WTC11 (cell line): ENCODE data around the gene VAV2.

Experiments used
- E2F1 ChIP-seq: sonication (generic); formaldehyde crosslinking; IDR thresholded peaks from 2 replicates; pipeline ENCODE4 v1.8.0; 2022; ENCODE audit warnings: mild to moderate bottlenecking, missing genetic modification reagents
- ESRRA ChIP-seq: sonication (generic); formaldehyde crosslinking; IDR thresholded peaks from 2 replicates; pipeline ENCODE4 v1.8.1; 2022; ENCODE audit warnings: mild to moderate bottlenecking, missing genetic modification reagents, borderline replicate concordance
- MAX ChIP-seq: sonication (generic); formaldehyde crosslinking; IDR thresholded peaks from 2 replicates; pipeline ENCODE4 v1.8.0; 2022; ENCODE audit warnings: mild to moderate bottlenecking, missing genetic modification reagents
- ZMAT4 ChIP-seq: fragments of 250-450 bp; sonication (Bioruptor Pico); IDR thresholded peaks from 2 replicates; pipeline ENCODE4 v1.9.0; 2021; ENCODE audit warnings: mild to moderate bottlenecking
- ZNF121 ChIP-seq: sonication (generic); formaldehyde crosslinking; IDR thresholded peaks from 2 replicates; pipeline ENCODE4 v1.8.0; 2023; ENCODE audit warnings: missing genetic modification reagents
- ZNF232 ChIP-seq: sonication (generic); formaldehyde crosslinking; IDR thresholded peaks from 2 replicates; pipeline ENCODE4 v1.8.0; 2022; ENCODE audit warnings: mild to moderate bottlenecking, missing genetic modification reagents
- TF ChIP-seq, protein P1 (sequence below): fragments of 200-600 bp; IDR thresholded peaks from 2 replicates; pipeline ENCODE4 v1.8.0; 2022; ENCODE audit warnings: antibody characterized with exemption
- TF ChIP-seq, protein P2 (sequence below): fragments of 250-450 bp; sonication (Bioruptor Pico); IDR thresholded peaks from 2 replicates; pipeline ENCODE4 v1.9.0; 2021; ENCODE audit warnings: moderate library complexity, mild to moderate bottlenecking, inconsistent platforms, borderline replicate concordance

DNA sequence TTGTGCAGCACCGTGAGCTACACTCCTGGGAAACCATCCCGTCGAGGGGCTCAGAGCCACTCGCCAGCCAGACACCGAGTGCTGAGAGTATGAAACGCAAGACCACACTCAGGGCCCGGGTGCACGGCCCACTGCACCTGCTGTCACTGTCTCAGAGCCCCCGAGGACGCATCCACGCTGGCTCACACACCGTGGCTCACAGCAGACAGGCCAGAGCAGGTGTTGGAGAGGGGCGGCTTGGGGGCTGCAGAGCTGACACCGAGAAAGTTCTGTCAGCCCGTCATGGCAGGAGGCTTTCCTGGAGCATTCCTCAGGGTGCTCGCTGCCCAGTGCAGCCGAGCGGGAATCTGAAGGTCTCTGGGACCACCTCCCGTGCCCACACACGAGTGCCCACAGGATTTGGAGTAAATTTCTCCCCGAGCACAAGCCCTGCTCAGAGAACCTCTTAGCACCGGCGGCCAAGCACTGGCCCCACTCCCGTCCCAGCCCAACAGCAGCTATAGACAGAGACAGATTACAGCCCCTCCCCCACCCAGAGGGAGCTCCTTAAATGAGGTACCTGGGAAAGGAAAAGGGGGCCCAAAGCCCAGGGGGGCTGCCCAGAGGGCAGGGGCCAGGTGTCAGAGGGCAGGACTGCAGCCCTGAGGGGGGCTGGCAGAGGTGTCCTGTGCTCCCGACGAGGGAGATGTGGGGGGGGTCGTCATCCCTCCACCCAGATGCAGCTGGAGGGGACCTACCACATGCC is 197.9 kb downstream of the VAV2 start:
- TF ChIP-seq MAX: no peak
- TF ChIP-seq, protein P1, sequence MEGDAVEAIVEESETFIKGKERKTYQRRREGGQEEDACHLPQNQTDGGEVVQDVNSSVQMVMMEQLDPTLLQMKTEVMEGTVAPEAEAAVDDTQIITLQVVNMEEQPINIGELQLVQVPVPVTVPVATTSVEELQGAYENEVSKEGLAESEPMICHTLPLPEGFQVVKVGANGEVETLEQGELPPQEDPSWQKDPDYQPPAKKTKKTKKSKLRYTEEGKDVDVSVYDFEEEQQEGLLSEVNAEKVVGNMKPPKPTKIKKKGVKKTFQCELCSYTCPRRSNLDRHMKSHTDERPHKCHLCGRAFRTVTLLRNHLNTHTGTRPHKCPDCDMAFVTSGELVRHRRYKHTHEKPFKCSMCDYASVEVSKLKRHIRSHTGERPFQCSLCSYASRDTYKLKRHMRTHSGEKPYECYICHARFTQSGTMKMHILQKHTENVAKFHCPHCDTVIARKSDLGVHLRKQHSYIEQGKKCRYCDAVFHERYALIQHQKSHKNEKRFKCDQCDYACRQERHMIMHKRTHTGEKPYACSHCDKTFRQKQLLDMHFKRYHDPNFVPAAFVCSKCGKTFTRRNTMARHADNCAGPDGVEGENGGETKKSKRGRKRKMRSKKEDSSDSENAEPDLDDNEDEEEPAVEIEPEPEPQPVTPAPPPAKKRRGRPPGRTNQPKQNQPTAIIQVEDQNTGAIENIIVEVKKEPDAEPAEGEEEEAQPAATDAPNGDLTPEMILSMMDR: no peak
- TF ChIP-seq E2F1 (CRISPR knock-in tag): no peak
- TF ChIP-seq, protein P2, sequence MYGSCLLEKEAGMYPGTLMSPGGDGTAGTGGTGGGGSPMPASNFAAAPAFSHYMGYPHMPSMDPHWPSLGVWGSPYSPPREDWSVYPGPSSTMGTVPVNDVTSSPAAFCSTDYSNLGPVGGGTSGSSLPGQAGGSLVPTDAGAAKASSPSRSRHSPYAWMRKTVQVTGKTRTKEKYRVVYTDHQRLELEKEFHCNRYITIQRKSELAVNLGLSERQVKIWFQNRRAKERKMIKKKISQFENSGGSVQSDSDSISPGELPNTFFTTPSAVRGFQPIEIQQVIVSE: no peak
- no peak for TF ChIP-seq ZNF232 (CRISPR knock-in tag)
- TF ChIP-seq ZMAT4 (CRISPR knock-in tag): no peak
- no peak for TF ChIP-seq ESRRA (CRISPR knock-in tag)
- TF ChIP-seq ZNF121 (CRISPR knock-in tag): no peak
